Stimulated activated CD4-positive, alpha-beta T cell treated with anti-CD3 and anti-CD28 coated beads, Interleukin-4, amount 100 ng/mL, for 1 hour (primary cell): ENCODE data around the gene AQP6.

ENCODE experiments used
- DNase-seq: peaks from one replicate; pipeline ENCODE4 v3.0.0-alpha.2; 2020

AQP6 gene

GRCh38 chr12:49943625-49943960 is 29.2 kb upstream of the AQP6 start:
- DNase-seq: no peak

GRCh38 chr12:49944046-49944445 is 28.7 kb upstream of the AQP6 start:
- no peak for DNase-seq

GRCh38 chr12:49944718-49945117 is 28.0 kb upstream of the AQP6 start:
- no peak for DNase-seq

- peak; percentile 87 for DNase-seq
These were observed 27.2 kb upstream of the AQP6 start for GRCh38 chr12:49945394-49946080.

- DNase-seq: no peak
These were observed 26.7 kb upstream of the AQP6 start for GRCh38 chr12:49946086-49946485.

- no peak for DNase-seq
These were observed 26.2 kb upstream of the AQP6 start for GRCh38 chr12:49946497-49946896.

- DNase-seq: no peak
These were observed 25.0 kb upstream of the AQP6 start for GRCh38 chr12:49947593-49948226.

GRCh38 chr12:49948866-49949845 is 23.6 kb upstream of the AQP6 start:
- DNase-seq: no peak

GRCh38 chr12:49949866-49950265 is 22.9 kb upstream of the AQP6 start:
- DNase-seq: no peak

- DNase-seq: no peak
These were observed 22.2 kb upstream of the AQP6 start, which contains the start of gene AQP2 for GRCh38 chr12:49950273-49951251. AQP2 (plus strand) TSS chr12:49950737; CDS start chr12:49950831, 94 bp downstream.

GRCh38 chr12:49951411-49952240 is 21.1 kb upstream of the AQP6 start:
- DNase-seq: no peak

GRCh38 chr12:49952391-49953055 is 20.2 kb upstream of the AQP6 start:
- DNase-seq: no peak

- no peak for DNase-seq
These were observed 19.6 kb upstream of the AQP6 start for GRCh38 chr12:49953151-49953550.

GRCh38 chr12:49953961-49954846 is 18.5 kb upstream of the AQP6 start:
- no peak for DNase-seq

- DNase-seq: no peak
These were observed 17.6 kb upstream of the AQP6 start for GRCh38 chr12:49954863-49955830.

- no peak for DNase-seq
These were observed 16.7 kb upstream of the AQP6 start for GRCh38 chr12:49955899-49956662.
